HG03469 (cell line): ENCODE data around the gene COA4.
"Not testable (repeated sequence)": the region's sequence is repeated elsewhere in the genome, so short reads cannot be mapped to it uniquely, and the experiment has no call there.

Experiments used
- ATAC-seq: cut with Tn5 transposase; IDR thresholded peaks from one replicate; pipeline ENCODE4 v1.9.1; 2021; ENCODE audit warnings: mild to moderate bottlenecking, moderate library complexity, moderate number of reproducible peaks; ENCODE audit not compliant: unreplicated experiment

The COA4 gene

DNA sequence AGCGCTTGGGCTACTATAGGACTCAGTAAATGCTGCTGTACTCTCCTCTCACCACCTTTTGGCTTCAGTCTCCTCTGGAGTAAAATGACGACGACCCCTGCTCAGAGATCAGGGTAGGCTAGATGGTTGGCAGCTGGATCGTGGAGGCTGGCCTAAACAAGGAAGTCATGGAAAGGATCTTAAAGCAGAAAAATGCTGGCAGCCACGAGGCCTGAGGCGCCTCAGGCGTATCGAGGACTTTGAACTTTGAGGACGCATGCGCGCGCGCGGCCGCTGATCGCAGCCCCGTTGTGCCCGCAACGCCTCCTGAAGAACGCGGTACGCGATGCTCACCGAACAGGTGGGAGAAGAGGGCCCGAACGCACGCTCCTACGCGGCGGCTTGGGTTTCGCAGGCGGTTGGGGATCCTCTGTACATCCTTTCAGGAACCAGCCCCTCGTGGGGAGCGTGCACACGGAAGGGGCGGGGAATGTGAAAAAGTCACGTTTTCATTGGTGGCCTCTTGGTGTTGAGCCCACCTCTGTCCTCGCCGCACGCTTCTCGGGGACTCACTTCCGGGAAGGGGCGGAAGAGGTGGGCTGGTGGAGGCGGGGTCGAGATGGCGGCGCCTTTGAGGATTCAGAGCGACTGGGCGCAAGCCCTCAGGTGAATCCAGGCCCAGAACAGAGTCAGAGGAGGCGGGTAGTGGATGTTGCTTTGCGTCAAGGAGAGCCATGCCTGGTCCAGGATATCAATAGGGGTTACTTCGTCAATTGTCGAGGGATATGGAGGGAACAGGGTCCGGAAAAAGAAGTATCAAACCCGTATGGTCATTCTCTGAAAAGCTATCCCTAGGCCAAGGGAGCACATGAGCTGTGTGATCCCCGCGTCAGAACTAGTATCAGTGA is at the start of gene COA4, which contains the start of gene PAAF1:
COA4 (minus strand) TSS at position 423 of the 887 bp plus-strand sequence. CDS start 3,468 bp downstream, outside the sequence.
PAAF1 (plus strand) TSS at position 576 of the 887 bp plus-strand sequence; CDS start at position 599, 23 bp downstream.
- peak; percentile 94 for ATAC-seq

DNA sequence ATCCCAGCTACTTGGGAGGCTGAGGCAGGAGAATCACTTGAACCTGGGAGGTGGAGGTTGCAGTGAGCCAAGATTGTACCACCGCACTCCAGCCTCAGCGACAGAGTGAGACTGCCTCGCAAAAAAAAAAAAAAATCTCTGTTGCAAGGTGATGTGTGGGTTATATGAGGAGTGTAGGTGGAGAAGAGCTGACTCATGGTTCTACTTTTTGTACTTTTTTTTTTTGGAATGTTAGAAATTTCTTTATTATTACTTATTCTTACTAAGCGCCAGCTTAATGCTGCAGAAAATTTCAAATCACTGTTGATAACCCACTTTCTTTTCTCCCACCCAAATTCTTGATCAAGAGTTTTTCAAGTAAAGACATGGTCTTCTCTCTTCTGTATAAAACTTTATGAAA is 44.5 kb upstream of the COA4 start:
- ATAC-seq = no peak

GRCh38 chr11:73916435-73916834 is 39.8 kb upstream of the COA4 start:
- no peak for ATAC-seq

GRCh38 chr11:73914284-73914683 is 37.6 kb upstream of the COA4 start:
- no peak for ATAC-seq

DNA sequence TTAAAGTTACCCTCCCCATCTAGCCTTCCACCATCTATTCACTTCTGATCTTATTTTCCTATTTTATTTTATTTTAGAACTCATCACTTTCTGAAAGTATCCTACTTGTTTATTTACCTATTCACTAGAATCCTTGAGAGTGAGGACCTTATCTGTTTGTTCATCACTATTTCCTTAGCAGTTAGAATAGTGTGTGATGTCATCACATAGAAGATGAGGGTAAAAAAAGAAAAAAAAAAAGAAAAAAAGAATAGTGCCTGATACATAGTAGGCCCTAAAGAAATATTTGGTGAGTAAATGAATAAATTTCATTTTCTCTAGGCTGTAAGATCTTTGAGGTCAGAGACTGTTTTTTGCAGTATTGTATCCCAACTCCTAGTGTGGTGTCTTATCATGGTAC is 36.8 kb upstream of the COA4 start:
- no peak for ATAC-seq

GRCh38 chr11:73912026-73912425 is 35.4 kb upstream of the COA4 start:
- no peak for ATAC-seq

- no peak for ATAC-seq
Measured at GRCh38 chr11:73907191-73907590, 30.5 kb upstream of the COA4 start.

DNA sequence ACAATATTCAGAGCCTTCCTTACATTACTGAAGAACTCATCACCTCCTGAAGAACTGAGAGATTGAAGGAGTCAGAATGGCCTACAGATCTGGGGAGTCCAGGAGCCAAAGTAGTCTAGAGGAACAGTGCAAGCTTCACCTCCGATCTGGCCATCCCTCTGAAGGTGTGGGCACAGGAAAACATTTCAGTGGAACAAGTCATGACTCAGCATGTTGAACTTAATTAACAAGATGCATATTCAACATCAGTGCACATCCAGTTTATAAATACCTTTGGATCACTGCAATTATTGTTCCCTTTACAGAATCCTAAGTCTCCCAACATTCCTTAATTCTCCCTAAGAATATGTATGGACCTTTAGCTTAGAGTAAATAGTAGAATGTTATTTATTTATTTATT is 25.7 kb upstream of the COA4 start:
- no peak for ATAC-seq

DNA sequence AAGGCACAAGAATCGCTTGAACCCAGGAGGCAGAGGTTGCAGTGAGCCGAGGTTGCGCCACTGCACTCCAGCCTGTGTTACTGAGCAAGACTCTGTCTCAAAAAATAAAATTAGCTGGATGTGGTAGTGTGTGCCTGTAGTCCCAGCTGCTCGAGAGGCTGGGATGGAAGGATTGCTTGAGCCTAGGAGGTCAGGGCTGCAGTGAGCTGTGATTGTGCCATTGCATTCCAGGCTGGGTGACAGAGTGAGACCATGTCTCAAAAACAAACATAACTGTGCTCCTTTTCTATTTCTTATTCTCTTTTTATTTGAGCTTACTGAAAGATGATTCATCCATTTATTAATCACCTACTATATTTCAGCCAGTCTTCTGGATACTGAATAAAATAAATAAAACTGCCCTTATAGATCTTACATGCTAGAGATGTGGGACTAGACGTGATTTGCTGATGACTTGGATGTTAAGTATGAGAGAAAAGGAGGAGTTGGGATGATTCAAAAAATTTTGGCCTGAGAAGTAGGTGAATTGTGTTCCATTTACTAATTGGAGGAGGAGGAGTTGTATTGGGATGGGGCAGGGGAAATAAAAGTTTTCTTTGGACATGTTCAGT is 18.2 kb upstream of the COA4 start:
- no peak for ATAC-seq

DNA sequence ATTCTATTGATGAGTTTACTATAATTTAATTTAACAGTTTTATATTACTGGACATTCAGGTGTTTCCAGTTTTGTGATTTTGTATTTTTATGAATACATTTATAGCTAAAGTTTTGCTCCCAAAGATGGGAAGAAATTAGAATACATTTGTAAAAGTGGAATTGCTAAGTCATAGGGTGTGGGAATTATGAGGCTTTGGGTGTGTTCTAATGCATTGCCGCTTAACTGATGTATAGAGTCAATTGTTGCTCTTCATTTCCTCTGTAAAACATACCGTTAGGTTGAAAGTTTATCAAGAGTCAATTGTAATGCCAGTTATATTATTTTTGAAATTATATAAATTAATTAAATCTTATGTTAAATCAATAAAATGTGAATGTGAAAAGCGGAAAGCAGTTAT is 16.4 kb upstream of the COA4 start:
- ATAC-seq = no peak

GRCh38 chr11:73889536-73889935 is 12.9 kb upstream of the COA4 start:
- no peak for ATAC-seq

DNA sequence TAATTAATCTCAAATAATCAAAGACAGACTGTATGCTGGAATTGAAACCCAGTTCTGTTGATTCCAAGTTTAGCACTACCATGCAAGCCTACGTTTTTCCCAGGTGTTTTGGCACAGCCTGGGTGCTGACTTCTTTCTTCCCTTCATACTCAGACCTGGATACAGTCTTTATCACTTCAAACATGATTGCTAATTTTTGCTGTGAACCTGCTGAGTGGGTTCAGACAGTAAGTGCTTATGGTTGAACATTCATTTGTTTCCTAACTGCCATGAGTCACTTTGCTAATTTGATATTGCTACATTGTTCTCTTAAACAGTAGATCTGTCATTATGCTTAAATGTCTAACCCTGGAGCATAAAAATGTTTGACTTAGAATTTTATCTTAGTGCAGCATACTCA is 12.4 kb upstream of the COA4 start:
- ATAC-seq = no peak

DNA sequence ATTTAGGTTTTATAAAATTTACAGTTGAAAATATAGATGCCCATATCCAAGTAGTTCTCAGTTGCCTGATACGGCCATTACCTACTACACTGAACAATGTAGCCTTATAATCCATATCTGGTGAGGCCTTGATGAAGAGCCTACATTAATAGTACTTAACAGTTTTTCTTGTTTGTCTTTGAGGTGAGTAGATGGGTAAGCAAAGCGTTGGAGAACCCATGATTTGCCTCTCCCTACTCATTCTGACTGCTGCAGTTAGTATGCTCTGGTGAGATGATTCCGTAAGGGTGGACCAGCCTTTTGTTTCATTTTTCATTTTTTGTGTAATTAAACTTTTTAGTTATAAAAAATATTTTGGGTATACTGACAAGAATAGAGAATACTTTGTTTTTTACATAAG is 11.6 kb upstream of the COA4 start:
- ATAC-seq = no peak

- ATAC-seq = no peak
Measured at GRCh38 chr11:73883856-73884255, 7.2 kb upstream of the COA4 start.

- not testable (repeated sequence) for ATAC-seq
Measured at GRCh38 chr11:73880449-73880848, 3.8 kb upstream of the COA4 start.

- no peak for ATAC-seq
Measured at GRCh38 chr11:73878771-73879170, 2.1 kb upstream of the COA4 start.

DNA sequence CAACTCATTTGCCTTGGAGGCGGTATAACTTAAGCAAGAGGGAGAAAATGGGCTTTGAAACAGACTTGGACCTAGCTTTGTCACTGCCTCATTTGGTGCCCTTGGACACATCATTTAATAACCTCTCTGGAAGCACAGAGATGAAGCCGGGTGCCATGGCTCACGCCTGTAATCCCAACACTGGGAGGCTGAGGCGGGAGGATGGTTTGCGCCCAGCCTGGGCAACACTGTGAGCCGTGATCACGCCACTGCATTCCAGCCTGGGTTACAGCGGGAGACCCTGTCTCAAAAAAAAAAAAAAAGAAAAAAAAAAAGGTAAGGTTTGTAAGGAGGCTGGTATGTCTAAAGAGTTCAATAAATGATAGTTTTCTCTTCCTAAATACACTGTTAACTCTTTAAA is 806 bp downstream of the COA4 start:
- ATAC-seq = no peak

- no peak for ATAC-seq
Measured at GRCh38 chr11:73875380-73875779, 1.3 kb downstream of the COA4 start.

GRCh38 chr11:73872749-73873357 is 3.8 kb downstream of the COA4 start:
- ATAC-seq = no peak

GRCh38 chr11:73870261-73870660 is 6.4 kb downstream of the COA4 start:
- ATAC-seq = no peak

- ATAC-seq = no peak
Measured at GRCh38 chr11:73869332-73869949, 7.2 kb downstream of the COA4 start.
